T-cell (primary cell): Measurements from ENCODE around the gene FANCL. TPM values are rescaled to one million over a fixed set of nuclear protein-coding genes. Genes with fewer than 3 reads are reported as not detected.
"Not testable (repeated sequence)": the region's sequence is repeated elsewhere in the genome, so short reads cannot be mapped to it uniquely, and the experiment has no call there.

Experiments used
- ATAC-seq, 4 experiments: fragments of 200-7000 bp in 3 of 4; fragments of 150-1000 bp in 1 of 4; cut with Tn5 transposase; replicated peaks in 1 of 4; 1 replicate in 3 of 4; 2 replicates in 1 of 4; pipeline ENCODE4 v1.10.0; 2021; ENCODE audit warnings: moderate library complexity in 3 of 4, mild to moderate bottlenecking in 2 of 4, moderate number of reproducible peaks in 1 of 4
- CTCF ChIA-PET, 2 donors: fragments of 300-600 bp; sonication (Branson Sonifier 250); formaldehyde crosslinking; loops; one replicate each; lab custom pipeline; 2022; ENCODE audit warnings: antibody characterized with exemption in 2 of 2; lab: Charles Lee
- POLR2A ChIA-PET, 2 donors: fragments of 300-600 bp; sonication (Branson Sonifier 250); formaldehyde crosslinking; loops; one replicate each; lab custom pipeline; 2022; ENCODE audit warnings: antibody characterized with exemption in 2 of 2; lab: Charles Lee
- DNase-seq, 35 experiments: peaks; one replicate each; pipeline versions ENCODE4 v3.0.0 to v3.0.0-alpha.2; 2013 to 2023
- H3K27ac ChIP-seq: one replicate; pipeline ENCODE4 v1.5.1; 2013; ENCODE audit warnings: low read length
- H3K27me3 ChIP-seq, 2 experiments: replicated peaks in 1 of 2; 1 replicate in 1 of 2; 2 replicates in 1 of 2; pipeline versions ENCODE4 v1.6.1 to v1.7.0; 2013; ENCODE audit warnings: low read length in 1 of 2, mixed read lengths in 1 of 2; ENCODE audit not compliant: control insufficient read depth in 2 of 2, insufficient read depth in 2 of 2; ENCODE audit errors: extremely low read depth in 1 of 2
- H3K36me3 ChIP-seq, 2 donors: 1 replicate in 1 of 2; 2 replicates in 1 of 2; pipeline versions ENCODE4 v1.6.1 to v1.7.0; 2013; ENCODE audit warnings: low read length in 1 of 2; ENCODE audit not compliant: control insufficient read depth in 2 of 2, insufficient read depth in 1 of 2; ENCODE audit errors: extremely low read depth in 1 of 2
- H3K4me1 ChIP-seq, 2 experiments: 1 replicate in 1 of 2; 2 replicates in 1 of 2; pipeline versions ENCODE4 v1.6.1 to v1.7.0; 2013; ENCODE audit warnings: low read length in 2 of 2, mixed read lengths in 1 of 2; ENCODE audit not compliant: insufficient read depth in 2 of 2, control insufficient read depth in 1 of 2; ENCODE audit errors: extremely low read depth in 1 of 2
- H3K4me3 ChIP-seq, 2 donors: 1 replicate in 1 of 2; 2 replicates in 1 of 2; pipeline versions ENCODE4 v1.5.1 to v1.7.0; 2013; ENCODE audit warnings: mild to moderate bottlenecking in 2 of 2, low read length in 1 of 2, moderate library complexity in 1 of 2; ENCODE audit not compliant: control insufficient read depth in 1 of 2; ENCODE audit errors: extremely low read depth in 1 of 2
- H3K9me3 ChIP-seq: 2 replicates; pipeline ENCODE4 v1.7.0; 2013
- H3K27ac Mint-ChIP-seq, 2 donors: one replicate each; pipeline ENCODE4 v1.8.0; 2020 to 2021; ENCODE audit warnings: mild to moderate bottlenecking in 2 of 2, mixed read lengths in 2 of 2
- H3K27me3 Mint-ChIP-seq, 2 donors: one replicate each; pipeline ENCODE4 v1.8.0; 2021 to 2022; ENCODE audit warnings: mixed read lengths in 2 of 2
- H3K36me3 Mint-ChIP-seq: one replicate; pipeline ENCODE4 v1.8.0; 2021; ENCODE audit warnings: mixed read lengths
- H3K4me1 Mint-ChIP-seq, 3 donors: one replicate each; pipeline ENCODE4 v1.8.0; 2020 to 2022; ENCODE audit warnings: mixed read lengths in 3 of 3, mild to moderate bottlenecking in 1 of 3
- H3K4me3 Mint-ChIP-seq, 3 donors: one replicate each; pipeline ENCODE4 v1.8.0; 2020 to 2022; ENCODE audit warnings: mild to moderate bottlenecking in 3 of 3, mixed read lengths in 3 of 3, moderate library complexity in 3 of 3
- H3K9me3 Mint-ChIP-seq, 3 donors: one replicate each; pipeline ENCODE4 v1.8.0; 2020 to 2022; ENCODE audit warnings: mixed read lengths in 3 of 3
- WGBS: methylation state at CpG from one replicate; pipeline ENCODE4 v1.1.5; 2013; ENCODE audit warnings: missing lambda C conversion rate; ENCODE audit not compliant: insufficient coverage; 5-methylcytosine and 5-hydroxymethylcytosine counted together
- total RNA-seq, 35 experiments: library from RNA in 6 of 35; stranded (reverse) in 6 of 35; fragments of 120-200 nt in 1 of 35; gene quantifications; one replicate each; pipeline versions ENCODE4 v1.2.1 to v1.2.4 and lab custom pipeline; 2013 to 2026

FANCL gene
- total RNA-seq, 5 donors from 2014 or later (not counting 1 experiment from before 2014, with no cell fraction given): 2.4 to 7.4 (median 5.2) TPM

DNA sequence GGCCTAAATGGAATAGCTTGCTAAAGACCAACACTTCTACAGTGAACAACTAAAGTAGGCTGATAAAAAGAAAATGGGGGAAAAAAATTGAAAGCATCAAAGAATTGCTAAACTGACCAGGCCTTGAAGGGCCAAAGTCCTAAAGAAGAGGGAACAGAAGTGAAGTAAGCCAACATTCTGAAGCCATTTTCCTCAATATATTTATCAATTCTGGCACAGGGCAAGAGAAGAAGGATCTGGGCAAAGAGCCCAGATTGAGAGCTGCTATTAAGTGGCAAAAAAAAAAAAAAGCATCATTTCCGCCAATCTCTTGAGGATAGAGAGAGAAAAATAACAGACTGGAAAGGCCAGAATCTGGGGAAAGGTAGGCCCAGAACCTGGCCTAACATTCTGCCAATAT, 25.7 kb downstream of the FANCL start:
- CTCF ChIA-PET: no interaction called here
- no peak overlapping the region for H3K27ac Mint-ChIP-seq
- no peaks in the 10 kb centered on the region for H3K27me3 Mint-ChIP-seq
- no peak for ATAC-seq
- Histone ChIP-seq H3K4me3 (no peak overlapping the region), H3K4me1 (no peaks in the 10 kb centered on the region), H3K27me3 (no peaks in the 10 kb centered on the region), H3K9me3 (no peaks in the 10 kb centered on the region), H3K36me3 (peaks cover 0 to 5% of the 10 kb centered on the region in 2 donors), H3K27ac (no peak overlapping the region)
- WGBS: no CpG with 5 or more reads among the region's 1 CpG
- H3K4me1 Mint-ChIP-seq: no peaks in the 10 kb centered on the region
- peaks cover 7 to 11% (median 7%) of the 10 kb centered on the region in 3 donors for H3K9me3 Mint-ChIP-seq
- no peak overlapping the region for H3K4me3 Mint-ChIP-seq
- POLR2A ChIA-PET: no interaction called here
- H3K36me3 Mint-ChIP-seq: peaks cover 28% of the 10 kb centered on the region
- no peak for DNase-seq

DNA sequence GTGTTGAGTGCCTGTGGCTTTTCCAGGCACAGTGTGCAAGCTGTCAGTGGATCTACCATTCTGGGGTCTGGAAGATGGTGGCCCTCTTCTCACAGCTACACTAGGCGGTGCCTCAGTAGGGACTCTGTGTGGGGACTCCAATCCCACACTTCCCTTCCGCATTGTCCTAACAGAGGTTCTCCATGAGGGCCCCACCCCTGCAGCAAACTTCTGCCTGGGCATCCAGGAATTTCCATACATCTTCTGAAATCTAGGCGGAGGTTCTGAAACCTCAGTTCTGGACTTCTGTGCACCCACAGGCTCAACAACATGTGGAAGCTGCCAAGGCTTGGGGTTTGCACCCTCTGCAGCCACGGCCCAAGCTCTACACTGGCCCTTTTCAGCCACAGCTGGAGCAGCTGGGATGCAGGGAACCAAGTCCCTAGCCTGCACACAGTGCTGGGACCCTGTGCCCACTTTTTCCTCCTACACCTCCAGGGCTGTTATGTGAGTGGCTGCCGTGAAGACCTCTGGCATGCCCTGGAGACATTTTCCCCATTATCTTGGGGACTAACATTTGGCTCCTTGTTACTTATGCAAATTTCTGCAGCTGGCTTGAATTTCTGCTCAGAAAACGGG, 30.1 kb downstream of the FANCL start:
- POLR2A ChIA-PET, H3K36me3 ChIP-seq, H3K4me1 ChIP-seq, CTCF ChIA-PET, H3K4me1 Mint-ChIP-seq, H3K27ac Mint-ChIP-seq, H3K27ac ChIP-seq, H3K9me3 ChIP-seq, DNase-seq, H3K4me3 Mint-ChIP-seq, H3K27me3 ChIP-seq, ATAC-seq, H3K27me3 Mint-ChIP-seq, H3K4me3 ChIP-seq: not testable (repeated sequence)
- peaks cover 7 to 16% (median 7%) of the 10 kb centered on the region in 3 donors for H3K9me3 Mint-ChIP-seq
- WGBS: 94% methylated on average over 5 of the region's 6 CpGs
- H3K36me3 Mint-ChIP-seq: peaks cover 25% of the 10 kb centered on the region

DNA sequence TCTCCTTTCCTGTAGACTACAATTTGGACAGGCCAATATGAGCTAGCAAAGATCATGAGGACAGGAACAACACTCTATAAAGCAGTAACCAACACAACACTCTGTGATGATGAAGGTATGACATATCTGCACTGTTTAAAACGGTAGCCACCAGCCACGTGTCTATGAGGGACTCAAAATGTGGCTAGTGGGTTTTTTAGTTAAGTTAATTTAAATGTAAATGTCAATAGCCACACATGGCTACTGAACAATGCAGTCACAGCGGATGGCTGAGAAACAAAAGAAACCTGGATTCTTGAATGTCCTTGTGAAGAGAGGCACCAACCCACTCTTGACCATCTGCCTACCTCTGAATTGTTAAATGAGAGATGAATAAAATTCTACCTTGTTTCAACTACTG, 33.9 kb downstream of the FANCL start:
- Mint-ChIP-seq H3K4me1 (no peaks in the 10 kb centered on the region), H3K27ac (no peak overlapping the region)
- CTCF ChIA-PET: no interaction called here

DNA sequence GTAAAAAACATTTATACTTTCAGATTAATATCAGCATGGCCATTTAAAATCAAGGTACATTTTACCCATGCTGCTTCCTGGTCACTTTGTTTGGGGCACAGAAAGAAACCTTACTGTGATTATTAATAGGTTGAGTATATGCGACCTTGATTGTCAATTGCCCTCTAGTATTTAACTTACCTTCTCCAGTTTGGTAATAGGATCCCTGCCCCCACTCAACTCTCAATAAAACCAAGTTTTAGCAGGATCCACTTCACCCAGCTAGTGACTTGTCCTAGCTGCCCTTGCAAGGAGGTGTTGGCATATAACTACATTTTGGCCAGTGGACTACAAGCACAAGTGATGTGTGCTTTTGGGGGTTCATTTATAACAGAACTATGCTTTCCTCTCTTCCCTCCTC, 34.3 kb downstream of the FANCL start:
- ATAC-seq (no peak), DNase-seq (no peak)
- Histone ChIP-seq H3K36me3 (no peaks in the 10 kb centered on the region), H3K4me3 (no peak overlapping the region), H3K27ac (no peak overlapping the region), H3K9me3 (no peaks in the 10 kb centered on the region), H3K27me3 (no peaks in the 10 kb centered on the region), H3K4me1 (no peaks in the 10 kb centered on the region)
- Mint-ChIP-seq H3K27ac (no peak overlapping the region), H3K36me3 (peaks cover 14% of the 10 kb centered on the region), H3K4me3 (no peak overlapping the region), H3K9me3 (peaks cover 3 to 14% (median 5%) of the 10 kb centered on the region in 3 donors), H3K27me3 (no peaks in the 10 kb centered on the region), H3K4me1 (no peaks in the 10 kb centered on the region)
- POLR2A ChIA-PET: no interaction called here
- CTCF ChIA-PET: no interaction called here
- no CpG with 5 or more reads among the region's 1 CpG for WGBS

More for the DNA sequence above, 33.9 kb downstream of the FANCL start:
- ATAC-seq (no peak), DNase-seq (no peak)
- no CpG with 5 or more reads among the region's 3 CpGs for WGBS
- H3K27ac ChIP-seq: no peak overlapping the region
- Mint-ChIP-seq H3K4me3 (no peak overlapping the region), H3K36me3 (peaks cover 19% of the 10 kb centered on the region), H3K9me3 (peaks cover 7 to 16% (median 7%) of the 10 kb centered on the region in 3 donors), H3K27me3 (no peaks in the 10 kb centered on the region)
- H3K4me3 ChIP-seq: no peak overlapping the region
- no peaks in the 10 kb centered on the region for H3K9me3 ChIP-seq
- POLR2A ChIA-PET: no interaction called here
- no peaks in the 10 kb centered on the region for H3K36me3 ChIP-seq
- H3K4me1 ChIP-seq: no peaks in the 10 kb centered on the region
- no peaks in the 10 kb centered on the region for H3K27me3 ChIP-seq

DNA sequence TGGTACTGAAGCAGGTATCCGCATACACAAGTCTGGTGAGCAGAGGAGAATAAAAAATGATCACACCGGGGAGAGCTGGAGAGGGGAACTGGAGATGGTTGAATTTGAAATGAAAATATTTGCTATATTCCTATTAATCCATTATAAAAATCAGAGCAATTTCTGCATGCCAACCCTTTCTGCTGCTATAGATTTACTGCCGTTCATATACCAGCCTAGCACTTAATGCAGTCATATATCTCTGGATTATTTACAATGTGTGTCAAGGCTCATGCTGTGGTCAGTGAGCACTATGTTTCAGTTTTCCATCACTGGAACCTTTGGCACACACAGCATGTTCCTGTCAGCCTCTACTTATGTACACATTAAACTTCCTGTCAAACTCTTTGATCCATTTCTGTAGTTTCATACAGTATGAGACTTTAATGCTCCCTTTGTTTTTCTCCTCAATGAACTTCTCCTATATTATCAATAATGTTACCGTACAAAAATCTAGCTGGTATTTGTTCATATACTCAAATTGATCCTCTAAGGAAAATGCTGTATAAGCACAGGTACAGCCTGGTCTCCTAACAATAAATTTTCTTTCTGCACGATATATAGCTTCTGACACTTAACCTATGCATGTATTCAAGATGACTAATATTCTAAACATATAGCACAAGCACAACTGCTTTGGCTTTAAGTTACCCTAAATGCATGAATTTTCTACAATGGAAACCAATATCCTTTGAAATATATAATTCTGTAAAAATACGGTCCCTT, 36.7 kb downstream of the FANCL start:
- Mint-ChIP-seq H3K27ac (no peak overlapping the region), H3K27me3 (no peaks in the 10 kb centered on the region)
- CTCF ChIA-PET: no interaction called here

DNA sequence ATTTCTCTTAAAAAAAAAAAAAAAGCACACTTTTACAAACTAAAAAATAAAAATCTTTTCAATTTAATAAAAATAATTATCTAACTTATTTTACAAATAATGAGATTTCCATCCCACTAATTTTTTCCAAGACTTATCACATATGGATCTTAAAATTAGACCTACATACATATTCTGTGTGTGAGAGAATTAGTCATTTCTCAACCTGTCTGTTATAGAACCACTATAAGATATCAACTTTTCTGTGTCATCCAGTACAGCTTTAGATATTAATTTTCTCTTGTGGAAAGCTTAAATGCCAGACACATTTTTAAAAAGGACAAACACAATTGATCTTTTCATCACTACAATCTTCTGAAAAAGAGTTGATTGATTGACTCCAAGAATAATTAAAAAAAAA, 38.1 kb downstream of the FANCL start:
- Histone ChIP-seq H3K27me3 (no peaks in the 10 kb centered on the region), H3K4me1 (no peaks in the 10 kb centered on the region), H3K27ac (no peak overlapping the region), H3K36me3 (no peaks in the 10 kb centered on the region), H3K9me3 (no peaks in the 10 kb centered on the region), H3K4me3 (no peak overlapping the region)
- Mint-ChIP-seq H3K27ac (no peak overlapping the region), H3K27me3 (no peaks in the 10 kb centered on the region), H3K36me3 (peaks cover under 1% of the 10 kb centered on the region), H3K4me1 (no peaks in the 10 kb centered on the region), H3K9me3 (no peaks in the 10 kb centered on the region), H3K4me3 (no peak overlapping the region)
- ChIA-PET POLR2A (no interaction called here), CTCF (interaction anchor here in 1 of 2 donors (0.6 kb wide), 1 partner anchor 14 kb away, joined by 4 read pairs; no protein-coding TSS in a partner anchor)
- DNase-seq (no peak), ATAC-seq (no peak)

More for the DNA sequence above, 36.7 kb downstream of the FANCL start:
- ATAC-seq (no peak), DNase-seq (no peak)
- POLR2A ChIA-PET: no interaction called here
- no peaks in the 10 kb centered on the region for H3K9me3 Mint-ChIP-seq
- 94% methylated on average over 3 of the region's 6 CpGs for WGBS
- no peaks in the 10 kb centered on the region for H3K4me1 ChIP-seq
- no peaks in the 10 kb centered on the region for H3K27me3 ChIP-seq
- no peaks in the 10 kb centered on the region for H3K36me3 ChIP-seq
- no peak overlapping the region for H3K4me3 ChIP-seq
- no peak overlapping the region for H3K27ac ChIP-seq
- H3K9me3 ChIP-seq: no peaks in the 10 kb centered on the region
- no peak overlapping the region for H3K4me3 Mint-ChIP-seq
- H3K36me3 Mint-ChIP-seq: no peaks in the 10 kb centered on the region
- H3K4me1 Mint-ChIP-seq: no peaks in the 10 kb centered on the region
